Glutamatergic neuron (in vitro differentiated cells): ENCODE measurements around the gene RAD51B. TPM values are rescaled to one million over a fixed set of nuclear protein-coding genes. Genes with fewer than 3 reads are reported as not detected.

Source experiments
- DNase-seq: peaks from one replicate; pipeline ENCODE4 v3.0.0; 2022
- H3K27ac Mint-ChIP-seq: one replicate; pipeline ENCODE4 v1.8.0; 2020; ENCODE audit warnings: mild to moderate bottlenecking, mixed read lengths, inconsistent platforms; ENCODE audit not compliant: unreplicated experiment
- H3K27me3 Mint-ChIP-seq: one replicate; pipeline ENCODE4 v1.8.0; 2020; ENCODE audit warnings: mild to moderate bottlenecking, moderate library complexity, mixed read lengths, inconsistent platforms; ENCODE audit not compliant: unreplicated experiment
- H3K36me3 Mint-ChIP-seq: one replicate; pipeline ENCODE4 v1.8.0; 2020; ENCODE audit warnings: mild to moderate bottlenecking, mixed read lengths, inconsistent platforms; ENCODE audit not compliant: unreplicated experiment
- H3K4me1 Mint-ChIP-seq: one replicate; pipeline ENCODE4 v1.8.0; 2020; ENCODE audit warnings: mild to moderate bottlenecking, low read depth, mixed read lengths, inconsistent platforms; ENCODE audit not compliant: unreplicated experiment
- H3K4me3 Mint-ChIP-seq: one replicate; pipeline ENCODE4 v1.8.0; 2020; ENCODE audit warnings: mild to moderate bottlenecking, mixed read lengths, inconsistent platforms; ENCODE audit not compliant: unreplicated experiment
- H3K9me3 Mint-ChIP-seq: one replicate; pipeline ENCODE4 v1.8.0; 2020; ENCODE audit warnings: mild to moderate bottlenecking, moderate library complexity, mixed read lengths, inconsistent platforms; ENCODE audit not compliant: unreplicated experiment
- total RNA-seq: library from RNA; stranded (reverse); fragmentation: NEBNext Ultra II Directional; extraction: Animal tissue kit (Norgen Biotek cat#: 25700); gene quantifications from one replicate; pipeline ENCODE4 v1.2.1, GENCODE V29; 2021; ENCODE audit not compliant: unreplicated experiment
- TF ChIP-seq, protein P1 (sequence below): fragments of 200-600 bp; sonication (generic); IDR thresholded peaks from one replicate; pipeline ENCODE4 v1.5.0; 2021; ENCODE audit not compliant: partially characterized antibody, unreplicated experiment

RAD51B gene
- total RNA-seq, 1 donor from 2014 or later = 9.7 TPM

GRCh38 chr14:68532496-68532895 is 712.9 kb downstream of the RAD51B start:
- H3K4me1 Mint-ChIP-seq = no peaks in the 10 kb centered on the region
- H3K27ac Mint-ChIP-seq = no peak overlapping the region
- DNase-seq = no peak
- H3K27me3 Mint-ChIP-seq = no peaks in the 10 kb centered on the region
- TF ChIP-seq, protein P1, sequence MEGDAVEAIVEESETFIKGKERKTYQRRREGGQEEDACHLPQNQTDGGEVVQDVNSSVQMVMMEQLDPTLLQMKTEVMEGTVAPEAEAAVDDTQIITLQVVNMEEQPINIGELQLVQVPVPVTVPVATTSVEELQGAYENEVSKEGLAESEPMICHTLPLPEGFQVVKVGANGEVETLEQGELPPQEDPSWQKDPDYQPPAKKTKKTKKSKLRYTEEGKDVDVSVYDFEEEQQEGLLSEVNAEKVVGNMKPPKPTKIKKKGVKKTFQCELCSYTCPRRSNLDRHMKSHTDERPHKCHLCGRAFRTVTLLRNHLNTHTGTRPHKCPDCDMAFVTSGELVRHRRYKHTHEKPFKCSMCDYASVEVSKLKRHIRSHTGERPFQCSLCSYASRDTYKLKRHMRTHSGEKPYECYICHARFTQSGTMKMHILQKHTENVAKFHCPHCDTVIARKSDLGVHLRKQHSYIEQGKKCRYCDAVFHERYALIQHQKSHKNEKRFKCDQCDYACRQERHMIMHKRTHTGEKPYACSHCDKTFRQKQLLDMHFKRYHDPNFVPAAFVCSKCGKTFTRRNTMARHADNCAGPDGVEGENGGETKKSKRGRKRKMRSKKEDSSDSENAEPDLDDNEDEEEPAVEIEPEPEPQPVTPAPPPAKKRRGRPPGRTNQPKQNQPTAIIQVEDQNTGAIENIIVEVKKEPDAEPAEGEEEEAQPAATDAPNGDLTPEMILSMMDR = no peak
- H3K4me3 Mint-ChIP-seq = no peak overlapping the region
- peaks cover 9% of the 10 kb centered on the region for H3K36me3 Mint-ChIP-seq
- H3K9me3 Mint-ChIP-seq = peaks cover 3% of the 10 kb centered on the region

DNA sequence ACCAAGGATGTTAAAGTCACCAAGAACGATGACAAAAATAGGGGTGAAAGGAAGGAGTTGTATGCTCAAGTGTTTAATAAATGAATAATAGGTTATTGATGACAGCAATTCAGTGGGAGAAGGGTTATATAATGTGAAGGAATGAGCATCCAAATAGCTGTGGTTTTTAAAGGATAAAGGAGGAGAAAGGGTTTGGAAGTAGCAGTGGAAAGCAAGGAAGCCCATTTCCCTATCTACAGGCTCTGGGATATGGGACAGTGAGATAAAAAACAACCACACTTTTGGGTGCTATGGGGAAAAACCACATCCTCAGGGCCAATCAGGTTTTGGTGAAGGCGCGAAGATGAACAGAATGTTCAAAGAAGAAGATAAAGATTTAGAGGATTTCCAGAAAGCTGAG is 714.7 kb downstream of the RAD51B start:
- no peak overlapping the region for H3K27ac Mint-ChIP-seq
- TF ChIP-seq, protein P1 = no peak
- no peak for DNase-seq
- peaks cover 7% of the 10 kb centered on the region for H3K36me3 Mint-ChIP-seq
- peaks cover 3% of the 10 kb centered on the region for H3K9me3 Mint-ChIP-seq
- no peak overlapping the region for H3K4me3 Mint-ChIP-seq
- no peaks in the 10 kb centered on the region for H3K27me3 Mint-ChIP-seq
- H3K4me1 Mint-ChIP-seq = peaks cover 4% of the 10 kb centered on the region

DNA sequence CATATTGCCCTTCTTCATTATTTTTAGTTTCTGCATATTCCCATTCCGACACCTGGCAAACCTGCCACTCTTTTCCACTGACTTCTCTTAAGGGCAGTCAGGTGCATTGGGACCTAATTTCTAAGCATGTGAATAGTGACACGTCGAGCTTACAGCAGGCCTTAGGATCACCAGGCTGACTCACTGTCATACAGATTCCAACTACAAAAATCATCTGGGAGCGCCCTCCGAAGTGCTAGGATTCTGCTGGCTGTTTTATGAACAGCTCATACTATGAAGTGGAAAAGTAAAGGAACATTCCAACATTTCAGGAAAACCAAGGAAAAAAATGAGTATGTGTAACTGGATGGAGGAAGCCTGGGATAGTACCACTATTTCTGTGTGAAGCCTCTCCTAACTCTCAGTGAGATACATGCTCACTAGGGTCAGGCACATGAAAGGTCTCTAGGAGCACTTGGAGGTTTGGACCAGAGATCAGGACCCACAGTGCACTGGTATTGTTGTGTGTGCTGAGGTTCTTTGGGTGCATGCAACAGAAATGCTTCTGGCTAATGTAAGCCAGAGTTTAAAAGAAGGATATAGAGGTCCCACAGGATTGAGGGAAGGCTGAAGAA is 715.9 kb downstream of the RAD51B start:
- H3K36me3 Mint-ChIP-seq = no peaks in the 10 kb centered on the region
- no peaks in the 10 kb centered on the region for H3K27me3 Mint-ChIP-seq
- TF ChIP-seq, protein P1 = no peak
- no peaks in the 10 kb centered on the region for H3K9me3 Mint-ChIP-seq
- DNase-seq = no peak
- H3K4me1 Mint-ChIP-seq = peaks cover 6% of the 10 kb centered on the region
- no peak overlapping the region for H3K4me3 Mint-ChIP-seq
- H3K27ac Mint-ChIP-seq = no peak overlapping the region

DNA sequence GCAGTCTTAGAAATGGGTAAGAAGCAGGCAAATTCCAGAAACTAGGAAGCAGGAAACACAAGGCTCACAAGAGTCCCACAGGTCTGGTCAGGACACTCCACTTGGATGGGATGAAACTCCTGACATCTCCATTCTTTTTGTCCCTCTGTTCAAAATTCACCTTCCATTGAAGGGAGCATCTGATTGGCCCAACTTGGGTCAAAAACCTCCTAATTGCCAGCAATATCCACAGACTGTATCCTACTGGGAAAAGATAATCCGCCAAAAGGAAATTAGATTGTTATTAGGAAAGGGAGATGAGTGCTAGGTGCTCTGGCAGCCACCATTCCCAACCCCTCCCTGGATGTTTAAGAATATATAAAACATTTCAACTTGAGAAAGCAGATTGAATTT is 716.4 kb downstream of the RAD51B start:
- no peak overlapping the region for H3K4me3 Mint-ChIP-seq
- no peaks in the 10 kb centered on the region for H3K9me3 Mint-ChIP-seq
- H3K36me3 Mint-ChIP-seq = no peaks in the 10 kb centered on the region
- peaks cover 6% of the 10 kb centered on the region for H3K4me1 Mint-ChIP-seq
- no peak for DNase-seq
- H3K27me3 Mint-ChIP-seq = no peaks in the 10 kb centered on the region
- TF ChIP-seq, protein P1 = no peak
- H3K27ac Mint-ChIP-seq = no peak overlapping the region

DNA sequence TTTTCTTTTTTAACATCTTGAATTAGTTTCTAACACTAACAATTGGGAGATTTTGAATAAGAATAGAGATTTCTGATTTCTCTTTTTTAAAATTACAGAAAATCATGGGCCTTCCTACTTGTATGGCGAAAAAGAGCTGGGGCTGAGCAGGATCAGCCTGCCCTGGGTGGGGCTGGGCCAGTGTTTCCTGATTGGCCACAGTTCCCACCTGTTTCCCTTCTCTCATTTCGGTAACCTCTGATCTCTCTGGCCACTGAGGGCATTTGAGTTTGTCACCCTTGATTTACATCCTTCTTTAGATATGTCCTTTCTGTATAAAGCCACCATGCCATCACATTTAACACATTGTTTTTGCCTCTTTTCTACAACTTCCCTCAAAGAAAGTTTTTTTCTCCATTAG is 719.1 kb downstream of the RAD51B start:
- no peak for DNase-seq
- TF ChIP-seq, protein P1 = no peak
- H3K36me3 Mint-ChIP-seq = no peaks in the 10 kb centered on the region
- H3K4me1 Mint-ChIP-seq = peaks cover 10% of the 10 kb centered on the region
- H3K27ac Mint-ChIP-seq = no peak overlapping the region
- no peak overlapping the region for H3K4me3 Mint-ChIP-seq
- peaks cover 2% of the 10 kb centered on the region for H3K27me3 Mint-ChIP-seq
- no peaks in the 10 kb centered on the region for H3K9me3 Mint-ChIP-seq
